GM12892 (cell line): ENCODE measurements around the gene TMIE.

Experiments
- POLR2A ChIP-seq: IDR thresholded peaks from 2 replicates; pipeline ENCODE4 v1.6.1; 2011; ENCODE audit warnings: low read depth, low read length, control low read depth
- POLR2AphosphoS5 ChIP-seq: IDR thresholded peaks from 2 replicates; pipeline ENCODE4 v1.6.1; 2011; ENCODE audit warnings: low read depth, low read length, control low read depth
- TAF1 ChIP-seq: IDR thresholded peaks from 2 replicates; pipeline ENCODE4 v1.6.1; 2011; ENCODE audit warnings: low read depth, mild to moderate bottlenecking, control low read depth, low read length, borderline replicate concordance

- TF ChIP-seq POLR2A (no peak), POLR2AphosphoS5 (no peak), TAF1 (no peak)
Measured at GRCh38 chr3:46711760-46712159, 10.6 kb downstream of the TMIE start.
